ENCODE results near the gene XDH.

XDH gene

GRCh38 chr2:31380243-31380642 lies 34.3 kb downstream of the XDH start:
- H3K27ac ChIP-seq: no peak overlapping the region
- peaks cover 17 to 42% (median 35%) of the 10 kb centered on the region in 10 experiments; a peak in 19 of 20 replicates for H3K4me1 ChIP-seq
- H4K20me1 ChIP-seq: no peaks in the 10 kb centered on the region
- no peaks in the 10 kb centered on the region for H3K9me3 ChIP-seq (replicated peaks in 1 of 11)
- no peak for TF ChIP-seq Cebpa-rat (IDR thresholded peaks at IDR 0.05)
- no peak overlapping the region for H3K4me3 ChIP-seq
- H3K9ac ChIP-seq: no peak overlapping the region
- H3K27me3 ChIP-seq: no peaks in the 10 kb centered on the region
- no peak overlapping the region for H3K4me2 ChIP-seq
- no peaks in the 10 kb centered on the region for H3K36me3 ChIP-seq

GRCh38 chr2:31379747-31380146 lies 34.8 kb downstream of the XDH start:
- Histone ChIP-seq H3K4me3 (no peak overlapping the region), H3K36me3 (no peaks in the 10 kb centered on the region), H3K27ac (no peak overlapping the region), H3K4me2 (no peak overlapping the region), H4K20me1 (no peaks in the 10 kb centered on the region), H3K9me3 (replicated peaks in 1 of 11) (no peaks in the 10 kb centered on the region), H3K4me1 (peaks cover 13 to 37% (median 30%) of the 10 kb centered on the region in 10 experiments; a peak in 19 of 20 replicates), H3K9ac (no peak overlapping the region), H3K27me3 (no peaks in the 10 kb centered on the region)
- no peak for TF ChIP-seq Cebpa-rat (IDR thresholded peaks at IDR 0.05)

DNA sequence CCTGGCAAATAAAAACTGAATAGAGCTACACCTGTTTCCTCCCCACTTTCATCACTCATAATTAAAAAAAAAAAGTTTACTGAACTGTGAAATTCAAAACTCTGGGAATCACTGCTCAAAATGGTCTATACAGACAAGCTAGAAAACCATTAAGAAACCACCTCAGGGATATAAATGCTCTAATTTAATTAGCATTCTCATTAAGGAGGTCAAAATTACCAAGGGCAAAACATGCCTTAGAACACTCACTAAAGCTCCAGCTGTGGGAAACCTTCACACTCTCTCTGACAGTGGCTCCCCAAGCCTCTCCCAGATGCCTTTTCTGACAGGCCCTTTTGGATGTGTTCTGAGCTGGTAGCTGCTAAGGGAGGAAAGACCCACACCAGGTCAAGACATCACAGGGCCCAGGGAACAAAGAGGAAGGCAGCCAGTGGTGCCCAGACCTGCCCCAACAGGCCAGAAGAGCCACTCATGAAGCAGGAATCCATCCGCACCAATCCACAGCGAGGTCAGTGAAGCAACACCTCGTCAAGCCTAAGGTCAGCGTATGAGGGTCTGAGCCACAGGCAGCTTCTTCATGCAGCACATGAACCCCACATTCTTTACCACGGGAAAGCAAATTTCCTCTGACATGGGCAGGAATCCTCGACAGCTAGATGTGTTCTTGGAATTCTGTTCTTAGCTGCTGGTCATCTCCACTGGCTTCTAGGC lies 35.6 kb downstream of the XDH start:
- Histone ChIP-seq H3K4me3 (no peak overlapping the region), H3K9me3 (replicated peaks in 1 of 11) (no peaks in the 10 kb centered on the region), H3K9ac (no peak overlapping the region), H3K27ac (no peak overlapping the region), H3K36me3 (no peaks in the 10 kb centered on the region), H3K4me2 (no peak overlapping the region), H3K4me1 (peaks cover 5 to 29% (median 22%) of the 10 kb centered on the region in 10 experiments; a peak in 19 of 20 replicates), H3K27me3 (no peaks in the 10 kb centered on the region), H4K20me1 (no peaks in the 10 kb centered on the region)
- no peak for TF ChIP-seq Cebpa-rat (IDR thresholded peaks at IDR 0.05)

DNA sequence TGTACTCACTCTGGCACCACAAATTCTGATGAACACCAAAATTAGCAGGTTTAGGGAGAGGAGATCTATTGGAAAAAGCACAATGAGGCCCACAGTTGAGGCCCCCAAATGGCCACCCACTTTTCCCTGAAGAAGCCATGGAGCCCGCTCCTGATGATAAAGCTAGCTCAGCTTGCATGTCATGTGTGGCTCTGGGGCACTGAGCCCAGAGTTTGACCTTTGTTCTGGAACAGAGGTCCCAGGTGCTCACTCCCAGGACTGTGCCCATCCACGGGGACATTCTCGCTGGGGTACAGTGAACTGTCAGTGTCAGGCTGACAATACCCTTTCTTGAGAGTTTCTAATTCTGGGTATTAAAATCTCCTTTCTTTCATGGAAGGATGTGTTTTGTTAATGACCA lies 36.2 kb downstream of the XDH start:
- Histone ChIP-seq H3K36me3 (no peaks in the 10 kb centered on the region), H4K20me1 (no peaks in the 10 kb centered on the region), H3K9me3 (replicated peaks in 1 of 11) (no peaks in the 10 kb centered on the region), H3K4me3 (no peak overlapping the region), H3K4me2 (peak overlapping the region in 1 of 11 experiments; percentile 1; a peak in 1 of 22 replicates), H3K9ac (no peak overlapping the region), H3K27me3 (no peaks in the 10 kb centered on the region), H3K4me1 (peaks cover 5 to 23% (median 18%) of the 10 kb centered on the region in 10 experiments; a peak in 17 of 20 replicates), H3K27ac (no peak overlapping the region; a peak in 1 of 22 replicates)
- no peak for TF ChIP-seq Cebpa-rat (IDR thresholded peaks at IDR 0.05)

DNA sequence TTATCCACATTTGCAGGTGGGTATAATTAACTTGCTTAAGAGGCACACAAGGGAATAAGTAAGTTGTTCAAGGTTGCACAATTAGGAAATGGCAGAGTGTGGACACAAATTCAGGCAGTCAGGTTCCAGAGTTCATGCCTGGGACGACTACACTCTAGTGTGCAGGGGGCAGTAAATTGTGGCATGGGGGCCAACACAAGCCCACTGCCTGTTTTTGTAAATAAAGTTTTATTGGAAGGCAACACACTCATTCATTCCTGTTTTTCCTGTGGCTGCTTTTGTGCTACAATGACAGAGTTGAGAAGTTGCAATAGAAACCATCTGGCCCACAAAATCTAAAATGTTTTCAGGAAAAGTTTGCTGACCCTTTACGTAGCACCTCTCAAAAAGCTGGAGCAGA lies 41.4 kb downstream of the XDH start:
- H3K27ac ChIP-seq: no peak overlapping the region
- no peak overlapping the region for H3K9ac ChIP-seq
- H3K27me3 ChIP-seq: no peaks in the 10 kb centered on the region
- no peak for TF ChIP-seq Cebpa-rat (IDR thresholded peaks at IDR 0.05)
- no peaks in the 10 kb centered on the region for H3K9me3 ChIP-seq (replicated peaks in 1 of 11)
- no peaks in the 10 kb centered on the region for H3K36me3 ChIP-seq
- H3K4me1 ChIP-seq: peaks cover 0 to 7% (median 2%) of the 10 kb centered on the region in 10 experiments; a peak in 6 of 20 replicates
- no peaks in the 10 kb centered on the region for H4K20me1 ChIP-seq
- H3K4me2 ChIP-seq: no peak overlapping the region
- no peak overlapping the region for H3K4me3 ChIP-seq

DNA sequence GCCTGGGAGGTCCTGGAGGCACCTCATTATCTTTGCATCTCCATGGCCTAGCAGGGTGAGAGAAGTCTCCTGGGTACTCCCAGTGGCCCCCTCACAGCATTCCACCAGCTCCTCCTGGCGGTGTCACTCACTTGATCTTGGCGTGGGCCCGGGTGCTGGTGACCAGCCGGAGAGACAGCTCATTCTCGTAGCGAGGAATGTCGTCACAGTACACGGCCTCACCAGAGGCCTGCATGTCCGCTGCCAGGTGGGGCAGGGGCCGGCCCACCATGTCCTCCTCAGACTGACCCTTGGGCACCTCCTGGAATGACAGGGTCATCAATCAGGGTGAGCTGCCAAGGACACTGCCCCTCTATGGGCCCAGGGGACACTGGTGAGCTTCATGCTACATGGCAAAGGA lies 42.4 kb downstream of the XDH start:
- Histone ChIP-seq H3K4me1 (peaks cover 0 to 7% (median 0%) of the 10 kb centered on the region in 10 experiments; a peak in 2 of 20 replicates), H3K27ac (no peak overlapping the region), H4K20me1 (no peaks in the 10 kb centered on the region), H3K27me3 (no peaks in the 10 kb centered on the region), H3K4me3 (no peak overlapping the region), H3K9ac (no peak overlapping the region), H3K9me3 (replicated peaks in 1 of 11) (no peaks in the 10 kb centered on the region), H3K36me3 (no peaks in the 10 kb centered on the region), H3K4me2 (no peak overlapping the region)
- no peak for TF ChIP-seq Cebpa-rat (IDR thresholded peaks at IDR 0.05)

GRCh38 chr2:31371691-31372090 lies 42.9 kb downstream of the XDH start:
- peaks cover 0 to 7% (median 0%) of the 10 kb centered on the region in 10 experiments; a peak in 2 of 20 replicates for H3K4me1 ChIP-seq
- H4K20me1 ChIP-seq: no peaks in the 10 kb centered on the region
- no peaks in the 10 kb centered on the region for H3K36me3 ChIP-seq
- no peak overlapping the region for H3K4me2 ChIP-seq
- H3K9me3 ChIP-seq (replicated peaks in 1 of 11): no peaks in the 10 kb centered on the region
- H3K27me3 ChIP-seq: no peaks in the 10 kb centered on the region
- TF ChIP-seq Cebpa-rat (IDR thresholded peaks at IDR 0.05): no peak
- no peak overlapping the region for H3K9ac ChIP-seq
- H3K27ac ChIP-seq: no peak overlapping the region; a peak in 1 of 22 replicates
- H3K4me3 ChIP-seq: no peak overlapping the region

DNA sequence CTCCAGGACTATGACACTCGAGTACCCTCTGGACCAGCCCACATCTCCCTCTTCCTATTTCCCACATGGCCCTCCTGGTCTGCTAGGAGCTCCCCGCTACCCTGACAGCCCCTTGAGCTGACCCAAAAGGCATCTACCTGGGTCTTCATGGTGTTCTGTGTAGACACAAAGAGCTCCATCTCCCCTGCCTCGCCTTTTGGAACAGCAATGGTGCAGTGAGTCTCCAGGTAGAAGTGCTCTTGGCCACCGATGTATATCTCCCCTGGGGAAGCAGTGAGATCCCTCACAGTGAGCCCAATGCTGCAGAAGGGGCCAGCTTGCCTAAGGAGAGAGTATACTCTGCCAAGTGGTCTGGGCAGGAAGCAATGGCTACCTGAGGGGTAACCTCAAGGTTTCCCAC lies 47.8 kb downstream of the XDH start:
- H3K27me3 ChIP-seq: no peaks in the 10 kb centered on the region
- TF ChIP-seq Cebpa-rat (IDR thresholded peaks at IDR 0.05): no peak
- no peak overlapping the region for H3K4me3 ChIP-seq
- H3K9me3 ChIP-seq (replicated peaks in 1 of 11): no peaks in the 10 kb centered on the region
- H3K9ac ChIP-seq: no peak overlapping the region
- no peaks in the 10 kb centered on the region for H3K36me3 ChIP-seq
- H3K4me1 ChIP-seq: peaks cover 0 to 2% (median 0%) of the 10 kb centered on the region in 10 experiments; a peak in 2 of 20 replicates
- H3K4me2 ChIP-seq: no peak overlapping the region
- no peaks in the 10 kb centered on the region for H4K20me1 ChIP-seq
- H3K27ac ChIP-seq: no peak overlapping the region

- Histone ChIP-seq H3K27ac (no peak overlapping the region), H3K4me1 (no peaks in the 10 kb centered on the region), H3K27me3 (no peaks in the 10 kb centered on the region), H3K4me3 (no peak overlapping the region), H4K20me1 (no peaks in the 10 kb centered on the region), H3K9ac (no peak overlapping the region), H3K9me3 (replicated peaks in 1 of 11) (no peaks in the 10 kb centered on the region), H3K4me2 (no peak overlapping the region), H3K36me3 (no peaks in the 10 kb centered on the region)
- TF ChIP-seq Cebpa-rat (IDR thresholded peaks at IDR 0.05): no peak
Measured at GRCh38 chr2:31365834-31366505, 48.6 kb downstream of the XDH start.

DNA sequence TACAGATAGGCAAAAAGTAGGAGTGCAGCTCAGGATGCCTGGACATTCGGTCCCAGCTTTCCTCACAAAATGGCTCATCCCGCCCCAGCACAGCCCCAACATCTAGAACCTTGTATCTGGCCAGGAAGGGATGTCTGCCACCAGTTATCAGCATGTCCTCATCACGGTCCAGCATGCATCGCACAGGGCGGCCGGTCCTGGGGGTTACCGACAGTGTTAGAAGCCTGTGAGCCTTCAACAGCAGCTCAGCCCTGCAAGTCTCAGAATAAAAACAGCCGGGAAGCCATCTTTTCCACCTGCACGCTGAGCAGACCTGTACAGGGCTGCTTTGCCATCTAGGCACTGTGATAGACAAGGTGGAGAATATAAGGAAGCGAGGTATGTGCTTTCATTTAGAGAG lies 49.2 kb downstream of the XDH start:
- Histone ChIP-seq H3K4me2 (no peak overlapping the region), H3K4me1 (no peaks in the 10 kb centered on the region), H4K20me1 (no peaks in the 10 kb centered on the region), H3K27me3 (no peaks in the 10 kb centered on the region), H3K4me3 (no peak overlapping the region), H3K36me3 (no peaks in the 10 kb centered on the region), H3K9me3 (replicated peaks in 1 of 11) (no peaks in the 10 kb centered on the region), H3K9ac (no peak overlapping the region), H3K27ac (no peak overlapping the region)
- TF ChIP-seq Cebpa-rat (IDR thresholded peaks at IDR 0.05): no peak

All from BLaER1 treated with 17β-estradiol and CSF1 and Interleukin-3, amounts not matched to agents 10 nM and 100 nM (cell line).